Retinal pigment epithelial cell (primary cell): ENCODE measurements around the gene TBC1D7.
A peak's percentile ranks its signal among the peaks of the same experiment; 100 is the strongest.

Experiments used
- DNase-seq: peaks from one replicate; pipeline ENCODE4 v3.0.0-alpha.2; 2010; ENCODE audit warnings: low read depth
- H3K4me3 ChIP-seq: 2 replicates; pipeline ENCODE4 v1.5.1; 2011; ENCODE audit warnings: mild to moderate bottlenecking, low read length, control low read depth, moderate library complexity
- TF ChIP-seq, protein P1 (sequence below): conservative IDR thresholded peaks from 2 replicates; pipeline ENCODE4 v1.5.1; 2011; ENCODE audit warnings: low read depth, low read length, control low read depth, inconsistent platforms

The TBC1D7 gene

DNA sequence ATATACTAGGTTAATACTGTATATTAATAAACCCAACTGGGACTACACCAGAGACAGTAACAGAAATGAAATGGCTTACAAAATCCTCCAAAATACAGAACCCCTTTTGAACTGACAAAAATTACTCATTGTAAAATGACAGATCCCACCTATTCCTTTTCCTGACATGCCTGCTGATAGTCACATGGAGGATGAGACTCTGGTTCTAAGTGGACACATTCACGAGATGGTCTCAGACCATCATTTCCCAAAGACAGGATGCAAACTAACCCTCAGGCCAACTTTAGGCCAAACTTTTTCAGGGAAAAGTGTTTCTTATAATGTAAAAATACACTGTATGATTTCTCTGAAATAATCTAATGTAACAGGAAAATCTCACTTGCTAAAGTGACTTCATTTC is 22.5 kb downstream of the TBC1D7 start:
- H3K4me3 ChIP-seq: no peak overlapping the region
- DNase-seq: no peak
- TF ChIP-seq, protein P1, sequence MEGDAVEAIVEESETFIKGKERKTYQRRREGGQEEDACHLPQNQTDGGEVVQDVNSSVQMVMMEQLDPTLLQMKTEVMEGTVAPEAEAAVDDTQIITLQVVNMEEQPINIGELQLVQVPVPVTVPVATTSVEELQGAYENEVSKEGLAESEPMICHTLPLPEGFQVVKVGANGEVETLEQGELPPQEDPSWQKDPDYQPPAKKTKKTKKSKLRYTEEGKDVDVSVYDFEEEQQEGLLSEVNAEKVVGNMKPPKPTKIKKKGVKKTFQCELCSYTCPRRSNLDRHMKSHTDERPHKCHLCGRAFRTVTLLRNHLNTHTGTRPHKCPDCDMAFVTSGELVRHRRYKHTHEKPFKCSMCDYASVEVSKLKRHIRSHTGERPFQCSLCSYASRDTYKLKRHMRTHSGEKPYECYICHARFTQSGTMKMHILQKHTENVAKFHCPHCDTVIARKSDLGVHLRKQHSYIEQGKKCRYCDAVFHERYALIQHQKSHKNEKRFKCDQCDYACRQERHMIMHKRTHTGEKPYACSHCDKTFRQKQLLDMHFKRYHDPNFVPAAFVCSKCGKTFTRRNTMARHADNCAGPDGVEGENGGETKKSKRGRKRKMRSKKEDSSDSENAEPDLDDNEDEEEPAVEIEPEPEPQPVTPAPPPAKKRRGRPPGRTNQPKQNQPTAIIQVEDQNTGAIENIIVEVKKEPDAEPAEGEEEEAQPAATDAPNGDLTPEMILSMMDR: no peak

DNA sequence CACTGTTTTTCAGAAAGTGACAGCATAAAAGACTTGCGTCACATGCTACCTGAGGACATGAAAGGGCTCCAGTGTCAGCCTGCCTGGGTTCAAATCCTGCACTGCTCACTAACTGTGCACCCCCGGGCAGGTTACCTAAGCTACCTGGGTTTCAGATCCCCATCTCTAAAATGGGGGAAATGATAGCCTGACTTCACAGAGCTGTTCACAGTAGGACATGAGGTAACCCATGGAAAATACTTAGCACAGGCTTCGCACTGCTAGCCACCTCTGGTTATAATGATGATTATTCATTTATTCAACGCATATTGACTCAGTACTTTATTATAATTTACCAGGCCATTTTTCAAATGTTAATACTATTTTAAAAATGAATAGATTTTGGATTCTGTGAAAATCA is 23.0 kb downstream of the TBC1D7 start:
- H3K4me3 ChIP-seq: no peak overlapping the region
- TF ChIP-seq, protein P1: no peak

GRCh38 chr6:13304580-13305260 is 23.6 kb downstream of the TBC1D7 start:
- TF ChIP-seq, protein P1: no peak
- H3K4me3 ChIP-seq: no peak overlapping the region
- DNase-seq: peak; percentile 72

More for the DNA sequence above, 23.0 kb downstream of the TBC1D7 start:
- no peak for DNase-seq

DNA sequence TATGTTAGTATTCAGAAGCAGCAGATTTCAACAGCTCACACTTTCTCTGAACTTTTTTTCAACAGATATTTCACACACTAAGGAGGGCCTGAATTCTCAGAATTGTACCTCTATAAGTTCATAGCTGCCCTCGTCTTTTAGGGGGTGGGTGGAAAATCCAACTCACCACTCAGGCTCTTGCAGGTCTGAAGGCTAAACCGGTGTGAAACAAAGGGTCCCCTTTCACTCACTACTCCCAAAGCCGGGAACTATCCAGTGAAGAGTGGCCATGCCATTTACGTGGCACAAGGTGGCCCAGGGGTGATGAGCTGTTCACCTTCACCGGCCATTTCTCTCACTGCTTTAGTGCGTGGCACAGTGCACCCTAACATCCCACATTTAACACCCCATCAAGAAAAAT is 24.2 kb downstream of the TBC1D7 start:
- no peak for DNase-seq
- no peak overlapping the region for H3K4me3 ChIP-seq
- TF ChIP-seq, protein P1: no peak

- DNase-seq: peak; percentile 88
- H3K4me3 ChIP-seq: no peak overlapping the region
- TF ChIP-seq, protein P1: no peak
These were observed 24.7 kb downstream of the TBC1D7 start for GRCh38 chr6:13303668-13304017.

GRCh38 chr6:13302751-13303667 is 25.3 kb downstream of the TBC1D7 start:
- peak; percentile 98 for DNase-seq

More at GRCh38 chr6:13302751-13303667, 25.3 kb downstream of the TBC1D7 start:
- no peak overlapping the region for H3K4me3 ChIP-seq
- TF ChIP-seq, protein P1: no peak
